Measurements from ENCODE around the gene EPHB1.

The EPHB1 gene

DNA sequence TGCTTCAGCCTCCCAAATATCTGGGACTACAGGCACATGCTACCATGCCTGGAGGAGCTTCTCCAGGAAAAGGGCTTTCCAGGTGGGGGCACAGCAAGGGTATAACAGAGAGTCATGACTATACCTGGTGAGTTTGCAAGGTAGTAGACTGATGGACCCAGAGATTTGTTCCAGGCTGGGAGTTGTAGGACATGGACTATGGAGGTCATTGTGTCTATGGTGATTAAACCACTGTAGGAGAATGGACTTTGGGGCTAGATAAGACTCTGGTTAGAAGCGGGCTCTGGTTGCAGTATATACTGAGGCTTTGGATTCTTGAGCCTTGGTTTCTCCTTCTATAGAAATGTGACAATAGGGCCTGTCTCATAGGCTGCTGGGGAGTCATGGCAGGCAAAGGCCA is 104.7 kb downstream of the EPHB1 start:
- no peak for TF ChIP-seq GATA2 (IDR thresholded peaks at IDR 0.05; ENCODE audit: low read depth, low read length)
- TF ChIP-seq GATA3 (IDR thresholded peaks at IDR 0.05; ENCODE audit: low read depth, low read length) = no peak

GRCh38 chr3:134900482-134900881 is 105.4 kb downstream of the EPHB1 start:
- TF ChIP-seq GATA3 (IDR thresholded peaks at IDR 0.05; ENCODE audit: low read depth, low read length) (no peak), GATA2 (IDR thresholded peaks at IDR 0.05; ENCODE audit: low read depth, low read length) (no peak)

DNA sequence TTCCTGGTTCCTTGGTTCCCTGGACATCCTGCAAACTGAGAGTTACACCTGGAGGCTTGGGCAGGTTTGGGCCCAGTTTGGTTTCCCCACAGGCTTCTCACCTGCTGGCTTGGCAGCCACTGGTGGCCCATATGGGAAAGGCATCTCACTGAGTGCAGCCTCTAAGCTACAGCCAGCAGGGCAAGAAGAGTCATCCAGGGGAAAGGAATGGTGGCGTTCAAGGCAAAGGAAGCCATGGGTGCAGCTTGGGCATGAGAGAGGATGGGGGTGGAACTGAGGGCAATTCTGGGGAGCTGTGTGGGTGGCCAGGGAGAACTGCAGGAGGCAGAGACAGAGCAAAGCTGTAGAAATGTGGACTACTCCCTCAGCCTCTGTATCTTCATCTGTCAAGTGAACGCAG is 106.4 kb downstream of the EPHB1 start:
- no peak for TF ChIP-seq GATA2 (IDR thresholded peaks at IDR 0.05; ENCODE audit: low read depth, low read length)
- TF ChIP-seq GATA3 (IDR thresholded peaks at IDR 0.05; ENCODE audit: low read depth, low read length) = no peak

- TF ChIP-seq GATA3 (IDR thresholded peaks at IDR 0.05; ENCODE audit: low read depth, low read length) (no peak), GATA2 (IDR thresholded peaks at IDR 0.05; ENCODE audit: low read depth, low read length) (no peak)
Observed at GRCh38 chr3:134903837-134904236, 108.8 kb downstream of the EPHB1 start.

DNA sequence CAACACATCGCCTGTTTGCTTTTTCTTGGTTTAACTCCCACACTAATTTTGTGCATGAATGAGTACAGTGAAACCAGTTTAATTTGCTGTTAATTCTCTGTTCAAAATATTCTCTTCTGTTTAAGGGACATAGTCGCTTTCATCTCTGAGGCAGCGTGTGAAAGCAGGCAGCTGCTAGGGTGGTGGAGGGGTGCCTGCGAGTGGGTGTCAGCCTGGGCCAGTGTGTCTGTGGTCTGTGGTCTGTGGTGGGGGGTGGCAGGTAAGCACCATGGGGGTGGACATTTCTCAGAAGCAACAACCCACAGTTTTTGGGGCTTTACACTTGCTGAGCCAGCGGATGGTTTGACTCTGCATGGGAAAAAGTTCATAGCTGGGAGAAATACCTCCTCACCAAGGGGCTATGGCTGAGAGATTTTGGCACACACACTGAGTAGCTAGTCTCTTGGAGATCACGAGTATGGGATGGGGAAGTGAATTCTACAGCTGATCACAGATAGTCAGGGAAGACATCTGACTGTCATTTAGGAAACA is 109.2 kb downstream of the EPHB1 start:
- TF ChIP-seq GATA2 (IDR thresholded peaks at IDR 0.05; ENCODE audit: low read depth, low read length) (no peak), GATA3 (IDR thresholded peaks at IDR 0.05; ENCODE audit: low read depth, low read length) (no peak)

- TF ChIP-seq GATA3 (IDR thresholded peaks at IDR 0.05; ENCODE audit: low read depth, low read length) = no peak
- TF ChIP-seq GATA2 (IDR thresholded peaks at IDR 0.05; ENCODE audit: low read depth, low read length) = no peak
Observed at GRCh38 chr3:134904776-134905646, 110.0 kb downstream of the EPHB1 start.

- TF ChIP-seq GATA3 (IDR thresholded peaks at IDR 0.05; ENCODE audit: low read depth, low read length) (no peak), GATA2 (IDR thresholded peaks at IDR 0.05; ENCODE audit: low read depth, low read length) (no peak)
Observed at GRCh38 chr3:134905647-134905935, 110.5 kb downstream of the EPHB1 start.

DNA sequence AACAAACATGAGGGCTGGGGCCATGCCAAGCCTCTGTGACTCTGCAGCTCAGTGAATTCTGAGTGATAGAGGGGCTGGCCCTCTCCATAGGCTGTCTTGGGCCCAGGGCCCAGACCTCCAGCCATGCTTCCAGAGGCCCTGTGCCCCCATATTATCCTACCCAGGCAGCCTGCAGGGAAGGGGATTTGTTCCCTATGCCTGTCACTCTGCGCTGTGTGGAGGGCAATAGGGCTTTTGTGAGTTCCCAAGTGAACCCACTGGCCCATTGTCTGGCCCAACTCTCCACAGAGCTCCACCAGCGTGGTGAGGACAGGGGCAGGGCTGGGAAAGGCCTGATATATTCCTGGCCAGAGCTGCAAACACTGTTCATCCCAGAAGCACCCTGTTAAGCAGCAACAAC is 113.2 kb downstream of the EPHB1 start:
- no peak for TF ChIP-seq GATA2 (IDR thresholded peaks at IDR 0.05; ENCODE audit: low read depth, low read length)
- no peak for TF ChIP-seq GATA3 (IDR thresholded peaks at IDR 0.05; ENCODE audit: low read depth, low read length)

GRCh38 chr3:134910026-134910425 is 115.0 kb downstream of the EPHB1 start:
- TF ChIP-seq GATA3 (IDR thresholded peaks at IDR 0.05; ENCODE audit: low read depth, low read length) = no peak
- TF ChIP-seq GATA2 (IDR thresholded peaks at IDR 0.05; ENCODE audit: low read depth, low read length) = no peak

- TF ChIP-seq GATA2 (IDR thresholded peaks at IDR 0.05; ENCODE audit: low read depth, low read length) (no peak), GATA3 (IDR thresholded peaks at IDR 0.05; ENCODE audit: low read depth, low read length) (no peak)
Observed at GRCh38 chr3:134911586-134912548, 116.8 kb downstream of the EPHB1 start.

DNA sequence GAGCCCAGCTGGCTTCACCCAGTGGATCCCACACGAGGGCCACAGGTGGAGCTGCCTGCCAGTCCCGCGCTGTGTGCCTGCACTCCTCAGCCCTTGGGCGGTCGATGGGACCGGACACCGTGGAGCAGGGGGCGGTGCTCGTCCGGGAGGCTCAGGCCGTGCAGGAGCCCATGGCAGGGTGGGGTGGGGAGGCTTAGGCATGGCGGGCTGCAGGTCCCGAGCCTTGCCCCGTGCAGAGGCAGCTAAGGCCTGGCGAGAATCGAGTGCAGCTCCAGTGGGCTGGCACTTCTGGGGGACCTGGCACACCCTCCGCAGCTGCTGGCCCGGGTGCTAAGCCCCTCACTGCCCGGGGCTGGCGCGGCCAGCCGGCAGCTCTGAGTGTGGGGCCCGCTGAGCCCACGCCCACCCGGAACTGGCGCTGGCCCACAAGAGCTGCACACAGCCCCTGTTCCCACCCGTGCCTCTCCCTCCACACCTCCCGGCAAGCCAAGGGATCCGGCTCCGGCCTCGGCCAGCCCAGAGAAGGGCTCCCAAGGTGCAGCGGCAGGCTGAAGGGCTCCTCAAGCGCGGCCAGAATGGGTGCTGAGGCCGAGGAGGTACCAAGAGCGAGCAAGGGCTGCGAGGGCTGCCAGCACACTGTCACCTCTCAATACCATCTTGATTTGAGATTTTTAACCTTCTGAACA is 121.4 kb downstream of the EPHB1 start:
- TF ChIP-seq GATA3 (IDR thresholded peaks at IDR 0.05; ENCODE audit: low read depth, low read length) (no peak), GATA2 (IDR thresholded peaks at IDR 0.05; ENCODE audit: low read depth, low read length) (no peak)

- TF ChIP-seq GATA3 (IDR thresholded peaks at IDR 0.05; ENCODE audit: low read depth, low read length) = no peak
- TF ChIP-seq GATA2 (IDR thresholded peaks at IDR 0.05; ENCODE audit: low read depth, low read length) = no peak
Observed at GRCh38 chr3:134917631-134918030, 122.6 kb downstream of the EPHB1 start.

DNA sequence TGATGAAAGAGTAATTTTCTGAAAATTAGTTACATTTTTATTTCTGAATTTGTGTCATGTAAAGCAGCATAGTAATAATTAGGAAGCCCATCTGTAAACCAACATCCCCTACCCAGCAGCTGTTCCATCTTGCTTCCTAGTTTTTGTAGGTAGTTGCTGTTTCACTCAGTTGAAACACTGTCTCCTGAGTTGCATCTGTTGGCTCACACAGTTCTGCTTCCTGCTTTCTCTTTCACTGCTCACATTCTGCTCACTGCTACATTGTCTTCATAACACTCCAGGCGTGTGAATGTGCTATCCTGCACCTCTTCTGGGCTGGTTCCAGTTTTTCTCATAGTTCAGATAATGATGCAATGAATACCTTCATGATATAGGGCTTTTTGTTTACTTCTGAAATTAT is 123.4 kb downstream of the EPHB1 start:
- no peak for TF ChIP-seq GATA3 (IDR thresholded peaks at IDR 0.05; ENCODE audit: low read depth, low read length)
- no peak for TF ChIP-seq GATA2 (IDR thresholded peaks at IDR 0.05; ENCODE audit: low read depth, low read length)

- no peak for TF ChIP-seq GATA2 (IDR thresholded peaks at IDR 0.05; ENCODE audit: low read depth, low read length)
- no peak for TF ChIP-seq GATA3 (IDR thresholded peaks at IDR 0.05; ENCODE audit: low read depth, low read length)
Observed at GRCh38 chr3:134922101-134922500, 127.0 kb downstream of the EPHB1 start.

All from SH-SY5Y (cell line).